Hematopoietic multipotent progenitor cell (in vitro differentiated cells): ENCODE results near the gene PRSS22. TPM values are rescaled to one million over a fixed set of nuclear protein-coding genes. Genes with fewer than 3 reads are reported as not detected.
A peak's percentile ranks its signal among the peaks of the same experiment; 100 is the strongest.

Experiments used
- DNase-seq, 3 donors: peaks; one replicate each; pipeline ENCODE4 v3.0.0-alpha.2; 2011 to 2015; ENCODE audit warnings: low read depth in 2 of 3, low spot score in 2 of 3
- total RNA-seq: library from RNA; depleted of rRNA; stranded (reverse); fragments of >200 nt; gene quantifications from one replicate; pipeline ENCODE4 v1.2.3, GENCODE V29; 2012

PRSS22 gene
- total RNA-seq, 1 donor = not detected

DNA sequence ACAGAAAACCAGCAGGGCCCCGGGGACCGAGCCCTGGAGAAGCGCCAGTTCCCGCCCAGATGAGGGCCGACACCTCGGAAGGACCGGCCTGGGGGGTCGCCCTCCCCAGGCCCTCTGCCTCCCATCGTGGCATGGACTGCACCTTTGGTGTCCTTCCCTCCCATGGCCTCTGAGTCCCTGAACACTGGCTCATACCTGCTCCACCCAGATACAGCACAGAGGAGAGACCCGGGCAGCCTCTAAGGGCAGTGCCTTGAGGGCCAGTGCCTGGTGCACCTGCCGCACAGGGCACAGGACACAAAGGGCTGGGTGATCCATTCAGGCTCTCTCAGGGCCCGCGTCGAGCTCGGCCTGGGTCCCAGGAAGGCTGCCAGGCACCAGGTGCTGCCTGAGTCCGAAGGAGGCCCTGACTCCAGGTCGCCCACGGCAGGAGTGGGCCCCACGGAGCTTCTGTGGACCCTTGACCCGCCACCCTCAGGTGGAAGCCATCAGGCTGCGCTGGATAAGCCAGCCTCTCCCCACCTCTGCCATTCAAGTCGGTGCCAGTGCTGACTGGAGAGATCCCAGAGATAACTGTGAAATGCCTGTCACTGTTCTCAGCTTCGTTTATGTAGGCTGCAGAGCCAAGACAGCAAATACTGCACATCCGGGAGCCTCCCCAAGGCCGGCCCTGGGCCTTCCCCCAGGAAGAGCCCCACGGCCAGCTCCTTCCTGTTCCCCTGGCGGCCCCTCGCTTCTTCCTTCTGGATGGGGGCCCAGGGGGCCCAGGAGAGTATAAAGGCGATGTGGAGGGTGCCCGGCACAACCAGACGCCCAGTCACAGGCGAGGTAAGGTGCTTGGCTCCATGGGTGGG is 28.2 kb downstream of the PRSS22 start, which contains the start of gene ZG16B:
TSS of gene ZG16B (plus strand) at position 803 of the 854 bp plus-strand sequence. CDS start 139 bp downstream, outside the sequence.
- peak in 1 of 3 donors; percentile 16 for DNase-seq

GRCh38 chr16:2828876-2829430 is 29.0 kb downstream of the PRSS22 start:
- no peak for DNase-seq

DNA sequence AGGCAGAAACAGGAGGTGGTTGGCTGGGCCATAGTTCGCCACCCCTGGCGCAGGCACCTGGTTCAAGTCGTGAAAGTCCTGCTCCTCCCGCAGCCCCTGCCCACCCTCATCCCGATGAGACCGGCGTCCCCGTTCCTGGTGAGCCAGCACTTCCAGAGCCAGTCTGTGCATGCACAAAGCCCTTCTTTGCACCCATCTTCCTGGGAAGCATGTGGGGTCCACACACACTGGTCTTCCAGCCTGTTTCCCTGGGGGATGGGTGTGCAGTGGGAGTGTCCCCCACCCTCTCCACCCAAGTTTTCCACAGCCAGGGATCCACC is 29.5 kb downstream of the PRSS22 start:
- DNase-seq = no peak

- no peak for DNase-seq
These were observed 30.0 kb downstream of the PRSS22 start for GRCh38 chr16:2827831-2828520.

DNA sequence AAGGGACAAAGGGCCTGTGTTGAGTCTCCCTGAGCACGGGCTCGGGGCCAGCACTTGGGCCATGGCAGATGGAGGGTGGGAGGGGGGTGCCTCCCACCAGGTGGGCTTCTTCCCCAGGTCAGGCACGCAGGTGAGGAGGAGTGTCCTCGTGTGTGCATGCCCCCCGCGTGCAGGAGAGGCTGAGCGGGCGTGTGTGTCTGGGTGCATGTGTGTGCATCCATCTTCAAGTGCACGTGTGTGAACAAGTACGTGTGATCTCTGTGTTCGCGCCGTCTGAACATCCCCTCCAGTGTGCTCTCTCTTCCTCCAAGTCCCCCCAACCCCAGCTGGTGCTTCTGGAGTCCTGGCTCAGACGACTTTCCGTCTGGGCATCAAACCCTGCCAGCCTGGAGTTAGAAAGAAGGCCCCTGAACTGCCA is 30.6 kb downstream of the PRSS22 start:
- DNase-seq = no peak

- DNase-seq = no peak
These were observed 31.2 kb downstream of the PRSS22 start for GRCh38 chr16:2826591-2827373.

- DNase-seq = no peak
These were observed 32.1 kb downstream of the PRSS22 start for GRCh38 chr16:2825906-2826305.

DNA sequence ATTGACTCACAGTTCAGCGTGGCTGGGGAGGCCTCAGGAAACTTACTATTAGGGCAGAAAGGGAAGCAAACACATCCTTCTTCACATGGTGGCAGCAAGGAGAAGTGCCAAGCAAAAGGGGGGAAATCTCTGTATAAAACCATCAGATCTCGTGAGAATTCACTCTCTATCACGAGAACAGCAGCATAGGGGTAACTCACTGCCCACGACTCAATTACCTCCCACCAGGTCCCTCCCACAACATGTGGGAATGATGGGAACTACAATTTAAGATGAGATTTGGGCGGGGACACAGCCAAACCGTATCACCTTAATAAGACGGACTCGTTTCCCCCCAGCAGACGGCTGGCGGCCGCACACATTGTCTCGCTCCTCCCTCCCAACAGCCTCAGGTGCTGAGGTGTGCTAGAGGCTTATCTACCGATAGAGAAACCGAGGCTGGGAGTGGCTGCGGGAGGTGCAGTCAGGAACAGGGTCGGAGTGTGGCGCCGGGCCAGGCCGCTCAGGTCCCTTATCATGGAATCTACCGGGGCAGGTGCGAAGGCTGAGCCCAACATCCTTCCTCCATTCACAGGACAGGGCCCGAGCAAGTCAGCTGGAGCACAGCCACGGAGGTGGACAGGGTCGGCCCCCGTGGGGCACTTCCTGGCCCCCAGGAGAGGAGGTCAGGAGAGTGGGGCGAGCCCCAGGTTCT is 32.8 kb downstream of the PRSS22 start:
- DNase-seq = no peak

DNA sequence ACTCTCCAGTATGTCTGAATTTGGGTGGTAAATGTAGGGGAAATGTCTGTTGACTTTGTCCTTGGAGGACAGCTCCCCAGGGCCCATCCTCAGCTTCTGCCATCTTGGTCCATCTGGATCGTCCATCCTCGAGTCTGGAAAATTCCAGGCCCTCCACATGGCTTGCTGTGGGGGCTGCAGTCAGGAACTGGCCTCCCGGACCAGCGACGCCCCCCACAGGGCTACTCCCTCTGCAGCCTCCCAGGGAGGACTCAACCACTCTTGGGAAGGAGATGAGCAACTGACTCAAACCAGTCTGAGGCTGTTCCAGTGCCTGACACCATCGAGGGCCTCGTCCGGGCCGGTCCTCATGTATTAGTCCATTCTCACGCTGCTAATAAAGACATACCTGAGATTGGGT is 33.3 kb downstream of the PRSS22 start:
- DNase-seq = no peak

DNA sequence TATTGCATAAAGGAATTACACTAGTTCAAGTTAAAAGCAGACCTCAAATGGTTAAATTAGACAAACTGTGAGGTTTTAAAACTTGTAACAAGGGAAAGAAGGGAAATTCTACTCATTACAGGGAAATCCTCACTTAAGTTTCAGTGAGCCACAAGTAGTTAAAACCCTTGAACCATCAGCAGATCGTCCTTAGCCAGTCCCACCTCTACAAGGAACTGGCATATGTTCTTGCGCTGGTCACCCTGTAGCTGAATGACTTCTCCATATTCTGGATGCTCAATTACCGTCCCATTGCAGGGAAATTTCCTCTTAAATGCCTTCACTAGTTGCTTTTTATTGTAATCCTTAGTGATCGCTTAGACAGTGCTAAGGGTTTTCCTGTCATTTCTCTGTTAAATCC is 35.5 kb downstream of the PRSS22 start:
- no peak for DNase-seq

- no peak for DNase-seq
These were observed 35.8 kb downstream of the PRSS22 start for GRCh38 chr16:2822158-2822495.

DNA sequence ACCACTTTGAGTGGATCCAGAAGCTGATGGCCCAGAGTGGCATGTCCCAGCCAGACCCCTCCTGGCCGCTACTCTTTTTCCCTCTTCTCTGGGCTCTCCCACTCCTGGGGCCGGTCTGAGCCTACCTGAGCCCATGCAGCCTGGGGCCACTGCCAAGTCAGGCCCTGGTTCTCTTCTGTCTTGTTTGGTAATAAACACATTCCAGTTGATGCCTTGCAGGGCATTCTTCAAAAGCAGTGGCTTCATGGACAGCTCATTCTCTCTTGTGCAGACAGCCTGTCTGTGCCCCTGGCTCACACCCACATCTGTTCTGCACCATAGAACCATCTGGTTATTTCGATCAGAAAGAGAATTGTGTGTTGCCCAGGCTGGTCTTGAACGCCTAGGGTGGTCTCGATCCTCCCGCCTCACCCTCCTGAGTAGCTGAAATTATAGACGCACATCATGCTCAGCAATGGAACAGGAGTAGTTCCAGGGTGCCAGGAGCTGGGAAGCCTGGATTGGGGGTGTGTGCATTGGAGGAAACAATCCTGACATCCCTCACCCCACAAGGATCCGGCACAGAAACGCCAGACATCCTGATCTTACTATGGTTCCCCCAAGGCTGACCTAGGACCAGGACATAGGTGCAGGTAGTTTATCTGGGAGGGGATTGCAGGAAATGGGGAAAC is 36.3 kb downstream of the PRSS22 start:
- DNase-seq = no peak

DNA sequence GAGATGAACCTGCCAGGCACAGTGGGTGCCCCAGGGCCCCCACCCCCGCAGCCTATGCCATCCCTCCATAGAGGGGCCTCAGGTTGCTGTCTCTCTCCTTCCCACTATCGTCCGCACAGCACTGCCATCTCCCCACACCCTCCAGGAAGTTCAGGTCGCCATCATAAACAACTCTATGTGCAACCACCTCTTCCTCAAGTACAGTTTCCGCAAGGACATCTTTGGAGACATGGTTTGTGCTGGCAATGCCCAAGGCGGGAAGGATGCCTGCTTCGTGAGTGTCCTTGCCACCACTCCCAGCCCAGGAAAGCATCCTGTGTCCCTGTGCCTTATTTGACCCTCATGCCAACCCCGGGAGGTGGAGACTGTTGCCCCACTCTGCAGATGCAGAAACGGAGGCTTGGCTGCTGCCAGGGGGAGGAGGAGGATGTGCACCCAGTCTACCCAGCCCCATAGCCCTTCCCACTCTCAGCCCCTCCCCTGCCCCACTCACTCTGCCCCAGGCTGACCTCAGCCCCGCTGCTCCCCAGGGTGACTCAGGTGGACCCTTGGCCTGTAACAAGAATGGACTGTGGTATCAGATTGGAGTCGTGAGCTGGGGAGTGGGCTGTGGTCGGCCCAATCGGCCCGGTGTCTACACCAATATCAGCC is 37.0 kb downstream of the PRSS22 start:
- no peak for DNase-seq

DNA sequence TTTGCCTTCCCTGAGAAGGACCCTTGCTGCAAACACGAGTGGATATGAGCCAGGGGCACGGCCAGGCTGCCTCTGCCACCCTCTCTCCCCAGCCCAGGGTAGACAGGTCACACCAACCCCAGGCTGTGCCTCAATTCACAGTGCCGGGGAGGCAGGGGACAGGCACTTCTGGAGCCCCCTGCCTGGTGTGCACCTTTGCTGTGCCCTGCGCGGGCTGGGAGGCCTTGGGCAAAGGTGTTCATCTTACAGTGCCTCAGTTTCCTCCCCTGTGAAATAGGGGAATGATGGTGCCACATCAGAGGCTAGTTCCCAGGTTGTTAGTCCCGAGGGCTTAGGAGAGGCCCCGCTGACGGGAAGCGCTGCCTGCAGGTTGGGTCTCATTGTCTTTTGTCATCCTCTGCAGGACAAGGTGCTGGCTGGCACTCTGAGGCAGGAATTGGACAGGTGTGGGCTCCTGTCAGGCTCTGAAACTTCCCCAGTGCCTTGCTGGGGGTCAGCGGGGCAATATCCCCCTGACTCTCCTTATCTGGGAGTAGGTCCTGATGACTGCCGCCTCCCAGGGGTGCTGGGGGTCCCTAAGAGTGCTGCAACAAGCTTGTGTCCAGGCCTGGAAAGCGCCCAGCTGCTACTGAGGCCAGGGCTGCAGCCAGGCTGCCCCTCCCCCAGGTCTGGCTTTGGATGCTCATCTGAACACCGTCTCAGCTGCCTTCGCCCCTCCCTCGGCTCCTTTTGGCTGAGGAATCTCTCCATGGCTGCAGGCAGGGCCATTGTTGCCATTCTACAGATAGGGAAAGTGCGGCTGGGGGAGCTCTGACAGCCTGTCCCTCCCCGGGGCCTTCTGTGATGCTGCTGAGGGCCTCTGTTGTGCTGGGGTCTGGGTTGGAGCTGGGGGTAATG is 37.8 kb downstream of the PRSS22 start:
- no peak for DNase-seq

DNA sequence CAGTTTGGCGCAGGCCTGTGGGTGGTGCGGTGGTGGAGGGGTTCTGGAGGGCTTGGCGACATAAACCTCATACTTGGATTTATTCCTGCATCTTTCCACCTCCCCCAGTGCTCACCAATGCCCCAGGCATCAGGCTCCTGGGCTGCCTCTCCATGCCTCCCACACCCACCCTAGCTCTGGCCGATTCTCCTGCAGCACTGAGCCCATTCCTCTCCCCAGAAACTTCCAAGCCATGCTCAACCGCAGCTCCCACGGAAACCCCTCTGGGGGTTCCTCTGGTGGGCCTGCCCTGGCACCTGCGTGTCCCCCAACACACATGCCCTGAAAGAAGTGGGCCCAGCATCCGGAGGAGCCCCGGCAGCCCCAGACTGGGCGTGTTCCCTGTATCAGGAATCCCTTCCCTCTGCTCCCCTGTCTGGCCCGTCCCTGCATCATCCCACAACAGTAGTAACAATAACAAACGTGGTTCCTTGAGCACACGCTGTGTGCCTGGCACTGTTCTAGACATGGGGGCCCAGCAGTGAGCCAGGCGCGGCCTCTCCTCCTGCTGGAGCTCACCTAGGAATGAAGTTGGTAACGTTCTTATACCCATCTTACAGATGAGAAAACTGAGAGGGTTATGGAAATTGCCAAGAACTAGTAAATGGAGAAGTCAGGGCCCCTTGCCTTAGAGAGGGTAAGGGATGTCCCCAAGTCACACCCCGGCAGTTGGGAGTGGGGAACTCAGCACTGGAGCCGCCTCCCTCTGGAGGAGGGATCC is 38.6 kb downstream of the PRSS22 start:
- DNase-seq = no peak

DNA sequence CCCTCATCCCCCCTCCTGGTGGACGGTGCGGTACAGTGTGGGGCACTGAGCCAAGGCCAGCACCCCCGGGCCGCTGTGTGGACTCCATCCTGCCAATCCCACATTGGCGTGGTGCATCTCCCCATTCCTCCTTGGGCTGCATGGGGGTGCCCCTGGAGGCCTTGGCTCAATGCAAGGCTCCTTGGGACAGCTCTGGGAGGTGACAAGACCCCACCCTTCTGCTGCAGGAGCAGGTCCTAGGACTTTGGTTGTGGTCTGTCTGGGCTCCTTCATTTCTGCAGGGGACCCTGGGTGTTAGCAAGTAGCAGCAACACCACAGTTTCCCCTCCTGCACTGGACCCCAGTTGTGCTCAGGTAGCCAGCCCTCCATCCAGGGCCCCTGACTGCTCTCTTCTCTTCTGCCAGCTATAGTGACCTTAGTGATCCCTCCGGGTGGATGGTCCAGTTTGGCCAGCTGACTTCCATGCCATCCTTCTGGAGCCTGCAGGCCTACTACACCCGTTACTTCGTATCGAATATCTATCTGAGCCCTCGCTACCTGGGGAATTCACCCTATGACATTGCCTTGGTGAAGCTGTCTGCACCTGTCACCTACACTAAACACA is 39.6 kb downstream of the PRSS22 start:
- DNase-seq = no peak
